HG02970 (cell line): Measurements from ENCODE around the gene AARS2.

Experiments used
- ATAC-seq: cut with Tn5 transposase; IDR thresholded peaks from one replicate; pipeline ENCODE4 v1.9.1; 2021; ENCODE audit warnings: mild to moderate bottlenecking, moderate library complexity, moderate number of reproducible peaks; ENCODE audit not compliant: unreplicated experiment, low FRiP score

Gene AARS2

GRCh38 chr6:44278774-44279697 is 34.1 kb downstream of the AARS2 start:
- no peak for ATAC-seq

GRCh38 chr6:44278315-44278714 is 34.8 kb downstream of the AARS2 start:
- no peak for ATAC-seq

- no peak for ATAC-seq
Measured at GRCh38 chr6:44277763-44278162, 35.4 kb downstream of the AARS2 start.

GRCh38 chr6:44276667-44277640 is 36.2 kb downstream of the AARS2 start:
- no peak for ATAC-seq

- ATAC-seq = no peak
Measured at GRCh38 chr6:44275749-44276648, 37.1 kb downstream of the AARS2 start.

GRCh38 chr6:44275271-44275748 is 37.8 kb downstream of the AARS2 start:
- ATAC-seq = no peak

- no peak for ATAC-seq
Measured at GRCh38 chr6:44273617-44274016, 39.5 kb downstream of the AARS2 start.

GRCh38 chr6:44272999-44273566 is 40.1 kb downstream of the AARS2 start:
- no peak for ATAC-seq

- no peak for ATAC-seq
Measured at GRCh38 chr6:44272529-44272928, 40.6 kb downstream of the AARS2 start.

GRCh38 chr6:44271914-44272313 is 41.2 kb downstream of the AARS2 start:
- no peak for ATAC-seq

- ATAC-seq = no peak
Measured at GRCh38 chr6:44271406-44271723, 41.8 kb downstream of the AARS2 start.

GRCh38 chr6:44270526-44271405 is 42.4 kb downstream of the AARS2 start:
- no peak for ATAC-seq

- ATAC-seq = no peak
Measured at GRCh38 chr6:44269921-44270525, 43.1 kb downstream of the AARS2 start, which contains the start of gene TMEM151B. TMEM151B (plus strand) TSS chr6:44270450; CDS start chr6:44270743, 293 bp downstream.

- no peak for ATAC-seq
Measured at GRCh38 chr6:44269178-44269920, 43.8 kb downstream of the AARS2 start.

GRCh38 chr6:44268095-44268628 is 45.0 kb downstream of the AARS2 start:
- ATAC-seq = no peak

GRCh38 chr6:44267252-44267651 is 45.9 kb downstream of the AARS2 start:
- no peak for ATAC-seq

GRCh38 chr6:44266347-44266746 is 46.8 kb downstream of the AARS2 start:
- no peak for ATAC-seq
